Measurements from ENCODE around the gene CCDC180.

The CCDC180 gene

DNA sequence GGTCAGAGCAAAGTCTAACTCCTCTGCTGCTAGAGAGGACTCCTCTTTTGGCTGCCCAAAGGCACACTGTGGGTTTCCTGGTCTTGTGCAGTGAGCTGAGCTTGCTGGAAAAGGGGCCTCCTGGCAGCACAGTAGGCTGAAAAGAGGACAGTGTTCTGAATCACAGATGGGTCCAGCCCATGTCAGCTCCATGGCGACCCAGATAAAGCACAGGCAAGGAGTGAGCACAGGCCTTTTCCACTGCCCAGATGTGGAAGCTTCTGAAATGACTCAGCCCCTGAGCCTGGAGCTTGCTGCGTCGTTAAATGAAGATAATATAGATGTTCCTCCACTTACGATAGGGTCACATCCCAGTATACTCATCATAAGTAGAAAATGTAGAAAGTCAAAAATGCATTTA lies 8.1 kb downstream of the CCDC180 start:
- H3K27me3 ChIP-seq (ENCODE audit: insufficient read depth, low read length, poor library complexity) = no peaks in the 10 kb centered on the region
- ATAC-seq (ENCODE audit: insufficient read depth, low read depth) (no peak), DNase-seq (no peak)
- H3K9ac ChIP-seq (ENCODE audit: low read depth, low read length) = no peak overlapping the region
- H3K27ac ChIP-seq (ENCODE audit: low read length) = no peak overlapping the region
- H3K4me3 ChIP-seq (ENCODE audit: low read depth in 1 of 2, low read length in 2 of 2) = no peak overlapping the region
- peaks cover 10% of the 10 kb centered on the region for H3K4me1 ChIP-seq (ENCODE audit: insufficient read depth, low read length)
- no peaks in the 10 kb centered on the region for H4K20me1 ChIP-seq (ENCODE audit: insufficient read depth, low read length)
- TF ChIP-seq EZH2 (IDR thresholded peaks at IDR 0.05; ENCODE audit: borderline replicate concordance, low read depth, low read length, severe bottlenecking) = no peak
- TF ChIP-seq, protein P1, sequence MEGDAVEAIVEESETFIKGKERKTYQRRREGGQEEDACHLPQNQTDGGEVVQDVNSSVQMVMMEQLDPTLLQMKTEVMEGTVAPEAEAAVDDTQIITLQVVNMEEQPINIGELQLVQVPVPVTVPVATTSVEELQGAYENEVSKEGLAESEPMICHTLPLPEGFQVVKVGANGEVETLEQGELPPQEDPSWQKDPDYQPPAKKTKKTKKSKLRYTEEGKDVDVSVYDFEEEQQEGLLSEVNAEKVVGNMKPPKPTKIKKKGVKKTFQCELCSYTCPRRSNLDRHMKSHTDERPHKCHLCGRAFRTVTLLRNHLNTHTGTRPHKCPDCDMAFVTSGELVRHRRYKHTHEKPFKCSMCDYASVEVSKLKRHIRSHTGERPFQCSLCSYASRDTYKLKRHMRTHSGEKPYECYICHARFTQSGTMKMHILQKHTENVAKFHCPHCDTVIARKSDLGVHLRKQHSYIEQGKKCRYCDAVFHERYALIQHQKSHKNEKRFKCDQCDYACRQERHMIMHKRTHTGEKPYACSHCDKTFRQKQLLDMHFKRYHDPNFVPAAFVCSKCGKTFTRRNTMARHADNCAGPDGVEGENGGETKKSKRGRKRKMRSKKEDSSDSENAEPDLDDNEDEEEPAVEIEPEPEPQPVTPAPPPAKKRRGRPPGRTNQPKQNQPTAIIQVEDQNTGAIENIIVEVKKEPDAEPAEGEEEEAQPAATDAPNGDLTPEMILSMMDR (IDR thresholded peaks at IDR 0.05; ENCODE audit: borderline replicate concordance, extremely low read depth, low read length, poor library complexity, severe bottlenecking) = no peak
- peaks cover 33% of the 10 kb centered on the region for H3K36me3 ChIP-seq (ENCODE audit: insufficient read depth, low read length)
- no peak overlapping the region for H3K4me2 ChIP-seq (ENCODE audit: insufficient read depth, low read length)
- H2AFZ ChIP-seq (ENCODE audit: low read depth, low read length) = no peak overlapping the region
- no peaks in the 10 kb centered on the region for H3K9me3 ChIP-seq (ENCODE audit: insufficient read depth, low read length, severe bottlenecking)
- H3K79me2 ChIP-seq (ENCODE audit: insufficient read depth, low read length) = no peaks in the 10 kb centered on the region

DNA sequence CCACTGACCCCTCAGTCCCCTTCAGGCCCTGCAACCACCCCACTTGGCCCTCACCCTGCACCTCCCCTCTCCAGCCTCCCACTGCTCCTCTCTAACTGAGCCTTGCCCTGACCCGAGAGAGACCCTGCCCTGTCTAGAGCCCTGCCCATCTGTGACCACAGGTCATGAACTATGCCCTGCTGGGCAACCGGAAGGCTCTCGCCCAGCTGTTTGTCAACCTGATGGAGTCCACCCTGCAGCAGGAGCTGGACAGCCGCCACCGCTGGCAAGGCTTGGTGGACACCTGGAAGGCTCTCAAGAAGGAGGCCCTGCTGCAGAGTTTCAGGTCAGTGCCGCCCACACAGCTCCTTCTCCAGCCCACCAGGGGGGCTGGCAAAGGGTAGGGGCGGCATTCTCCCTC lies 9.4 kb downstream of the CCDC180 start:
- no peaks in the 10 kb centered on the region for H4K20me1 ChIP-seq (ENCODE audit: insufficient read depth, low read length)
- DNase-seq (no peak), ATAC-seq (ENCODE audit: insufficient read depth, low read depth) (no peak)
- H3K9me3 ChIP-seq (ENCODE audit: insufficient read depth, low read length, severe bottlenecking) = no peaks in the 10 kb centered on the region
- H3K27me3 ChIP-seq (ENCODE audit: insufficient read depth, low read length, poor library complexity) = no peaks in the 10 kb centered on the region
- peaks cover 10% of the 10 kb centered on the region for H3K4me1 ChIP-seq (ENCODE audit: insufficient read depth, low read length)
- H3K36me3 ChIP-seq (ENCODE audit: insufficient read depth, low read length) = peaks cover 38% of the 10 kb centered on the region
- no peak overlapping the region for H3K9ac ChIP-seq (ENCODE audit: low read depth, low read length)
- no peaks in the 10 kb centered on the region for H3K79me2 ChIP-seq (ENCODE audit: insufficient read depth, low read length)
- H3K27ac ChIP-seq (ENCODE audit: low read length) = no peak overlapping the region
- no peak overlapping the region for H3K4me3 ChIP-seq (ENCODE audit: low read depth in 1 of 2, low read length in 2 of 2)
- TF ChIP-seq, protein P1 (IDR thresholded peaks at IDR 0.05; ENCODE audit: borderline replicate concordance, extremely low read depth, low read length, poor library complexity, severe bottlenecking) = no peak
- no peak for TF ChIP-seq EZH2 (IDR thresholded peaks at IDR 0.05; ENCODE audit: borderline replicate concordance, low read depth, low read length, severe bottlenecking)
- no peak overlapping the region for H2AFZ ChIP-seq (ENCODE audit: low read depth, low read length)
- H3K4me2 ChIP-seq (ENCODE audit: insufficient read depth, low read length) = no peak overlapping the region

DNA sequence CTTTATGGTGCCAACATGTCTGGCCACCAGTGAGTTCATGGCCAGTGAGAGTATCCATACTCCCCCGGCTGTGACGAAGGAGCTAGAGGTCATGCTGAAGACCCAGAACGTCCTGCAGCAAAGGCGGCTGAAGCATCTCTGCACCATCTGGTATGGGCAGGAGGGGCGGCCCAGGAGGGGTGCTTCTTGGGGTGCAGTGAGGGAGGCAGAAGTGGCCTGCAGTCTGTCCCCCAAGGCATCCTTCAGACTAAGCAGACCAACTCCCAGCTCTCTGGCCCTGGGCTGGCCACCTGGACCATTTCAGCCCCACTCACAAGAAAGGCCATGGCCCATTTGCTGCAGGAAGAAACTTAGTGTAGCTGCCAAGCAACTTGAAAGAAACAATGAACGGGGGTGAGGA lies 11.0 kb downstream of the CCDC180 start:
- H3K4me3 ChIP-seq (ENCODE audit: low read depth in 1 of 2, low read length in 2 of 2) = no peak overlapping the region
- TF ChIP-seq, protein P1 (IDR thresholded peaks at IDR 0.05; ENCODE audit: borderline replicate concordance, extremely low read depth, low read length, poor library complexity, severe bottlenecking) = no peak
- TF ChIP-seq EZH2 (IDR thresholded peaks at IDR 0.05; ENCODE audit: borderline replicate concordance, low read depth, low read length, severe bottlenecking) = no peak

DNA sequence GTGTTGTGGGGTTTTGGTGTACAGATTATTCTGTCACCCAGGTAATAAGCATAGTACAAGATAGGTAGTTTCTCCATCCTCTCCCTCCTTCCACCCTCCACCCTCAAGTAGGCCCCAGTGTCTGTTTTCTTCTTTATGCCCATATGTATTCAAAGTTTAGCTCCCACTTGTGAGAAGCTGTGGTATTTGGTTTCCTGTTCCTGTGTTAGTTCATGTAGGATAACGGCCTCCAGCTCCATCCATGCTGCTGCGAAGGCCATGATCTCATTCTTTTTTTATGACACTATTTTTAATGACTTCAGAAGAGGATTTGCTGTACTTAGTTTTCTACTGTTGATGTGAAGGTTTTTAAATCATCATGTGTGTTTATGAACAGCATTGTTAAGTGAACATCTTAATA lies 11.9 kb downstream of the CCDC180 start:
- Histone ChIP-seq H2AFZ (ENCODE audit: low read depth, low read length) (no peak overlapping the region), H3K9me3 (ENCODE audit: insufficient read depth, low read length, severe bottlenecking) (no peaks in the 10 kb centered on the region), H3K27me3 (ENCODE audit: insufficient read depth, low read length, poor library complexity) (no peaks in the 10 kb centered on the region), H4K20me1 (ENCODE audit: insufficient read depth, low read length) (no peaks in the 10 kb centered on the region), H3K79me2 (ENCODE audit: insufficient read depth, low read length) (no peaks in the 10 kb centered on the region), H3K4me1 (ENCODE audit: insufficient read depth, low read length) (peaks cover 10% of the 10 kb centered on the region), H3K9ac (ENCODE audit: low read depth, low read length) (no peak overlapping the region), H3K27ac (ENCODE audit: low read length) (no peak overlapping the region), H3K4me3 (ENCODE audit: low read depth in 1 of 2, low read length in 2 of 2) (no peak overlapping the region), H3K36me3 (ENCODE audit: insufficient read depth, low read length) (peaks cover 31% of the 10 kb centered on the region), H3K4me2 (ENCODE audit: insufficient read depth, low read length) (no peak overlapping the region)
- DNase-seq (peak; percentile 35), ATAC-seq (ENCODE audit: insufficient read depth, low read depth) (peak; percentile 93)
- no peak for TF ChIP-seq EZH2 (IDR thresholded peaks at IDR 0.05; ENCODE audit: borderline replicate concordance, low read depth, low read length, severe bottlenecking)
- TF ChIP-seq, protein P1 (IDR thresholded peaks at IDR 0.05; ENCODE audit: borderline replicate concordance, extremely low read depth, low read length, poor library complexity, severe bottlenecking) = no peak

More for the DNA sequence above, 11.0 kb downstream of the CCDC180 start:
- Histone ChIP-seq H3K9ac (ENCODE audit: low read depth, low read length) (no peak overlapping the region), H3K79me2 (ENCODE audit: insufficient read depth, low read length) (no peaks in the 10 kb centered on the region), H3K4me1 (ENCODE audit: insufficient read depth, low read length) (peaks cover 10% of the 10 kb centered on the region), H2AFZ (ENCODE audit: low read depth, low read length) (no peak overlapping the region), H3K4me2 (ENCODE audit: insufficient read depth, low read length) (no peak overlapping the region), H3K9me3 (ENCODE audit: insufficient read depth, low read length, severe bottlenecking) (no peaks in the 10 kb centered on the region), H3K36me3 (ENCODE audit: insufficient read depth, low read length) (peaks cover 33% of the 10 kb centered on the region), H3K27me3 (ENCODE audit: insufficient read depth, low read length, poor library complexity) (no peaks in the 10 kb centered on the region), H4K20me1 (ENCODE audit: insufficient read depth, low read length) (no peaks in the 10 kb centered on the region), H3K27ac (ENCODE audit: low read length) (no peak overlapping the region)
- ATAC-seq (ENCODE audit: insufficient read depth, low read depth) (no peak), DNase-seq (no peak)
